Gastrocnemius medialis (tissue), 4 donors: Measurements from ENCODE around the gene NAA25. TPM values are rescaled to one million over a fixed set of nuclear protein-coding genes. Genes with fewer than 3 reads are reported as not detected.
"Not testable (repeated sequence)": the region's sequence is repeated elsewhere in the genome, so short reads cannot be mapped to it uniquely, and the experiment has no call there.

Experiments used
- ATAC-seq, 2 donors: fragments of 150-250 bp; one replicate each; pipeline ENCODE4 v1.9.1; 2016
- DNase-seq, 2 donors: peaks; one replicate each; pipeline ENCODE4 v3.0.0-alpha.2; 2019
- H3K27ac ChIP-seq, 4 donors: fragments of 200-600 bp; sonication (generic); 1 replicate in 1 of 4; 2 replicates in 3 of 4; pipeline ENCODE4 v1.5.1; 2016 to 2018; ENCODE audit warnings: mild to moderate bottlenecking in 2 of 4, moderate library complexity in 1 of 4
- H3K27me3 ChIP-seq, 3 donors: fragments of 200-600 bp; sonication (generic) in 2 of 3; 1 replicate in 1 of 3; 2 replicates in 2 of 3; pipeline versions ENCODE4 v1.5.1 to v1.6.0; 2016 to 2019; ENCODE audit warnings: mild to moderate bottlenecking in 1 of 3, moderate library complexity in 1 of 3
- H3K36me3 ChIP-seq, 2 donors: fragments of 200-600 bp; sonication (generic) in 1 of 2; one replicate each; pipeline ENCODE4 v1.5.1; 2017 to 2018
- H3K4me1 ChIP-seq, 2 donors: fragments of 200-600 bp; sonication (generic) in 1 of 2; one replicate each; pipeline ENCODE4 v1.5.1; 2016 to 2017; ENCODE audit warnings: mild to moderate bottlenecking in 2 of 2
- H3K4me3 ChIP-seq, 4 donors: fragments of 200-600 bp; sonication (generic) in 3 of 4; 1 replicate in 1 of 4; 2 replicates in 3 of 4; pipeline ENCODE4 v1.5.1; 2016 to 2019; ENCODE audit warnings: mild to moderate bottlenecking in 2 of 4
- H3K9me3 ChIP-seq, 3 donors: fragments of 200-600 bp; sonication (generic) in 2 of 3; 1 replicate in 1 of 3; 2 replicates in 2 of 3; pipeline ENCODE4 v1.5.1; 2016 to 2019
- POLR2A ChIP-seq, 2 donors: fragments of 450-650 bp; IDR thresholded peaks; one replicate each; pipeline ENCODE4 v1.6.1; 2017; ENCODE audit warnings: antibody characterized with exemption in 2 of 2, mild to moderate bottlenecking in 2 of 2, moderate library complexity in 2 of 2
- in situ Hi-C, 4 donors: fragments of 200-750 bp; cut with MboI; loops; one replicate each; pipeline versions ENCODE4 v1.15.0 to v1.8.0; 2017; ENCODE audit warnings: low sequenced_read_pairs in 4 of 4
- intact Hi-C: fragments of 100-400 bp; cut with DNase I; formaldehyde crosslinking; loops from one replicate; pipeline ENCODE4 v1.15.1; 2023; ENCODE audit warnings: low total_unique reads
- total RNA-seq, 4 donors: library from RNA; depleted of rRNA; stranded (reverse); fragments of >200 nt; gene quantifications; one replicate each; pipeline versions ENCODE4 v1.1.0 to v1.2.3, GENCODE V29; 2016
- TF ChIP-seq, protein P1 (sequence below), 5 experiments: fragments of 450-650 bp in 3 of 5; fragments of 200-600 bp in 2 of 5; sonication (generic) in 2 of 5; IDR thresholded peaks in 4 of 5; conservative IDR thresholded peaks in 1 of 5; 1 replicate in 4 of 5; 2 replicates in 1 of 5; pipeline ENCODE4 v1.5.1; 2016 to 2019; ENCODE audit warnings: antibody characterized with exemption in 5 of 5, mild to moderate bottlenecking in 3 of 5, moderate library complexity in 3 of 5

Gene NAA25
- total RNA-seq, 4 donors from 2014 or later, result 17.2 to 44.6 (median 25.5) TPM

DNA sequence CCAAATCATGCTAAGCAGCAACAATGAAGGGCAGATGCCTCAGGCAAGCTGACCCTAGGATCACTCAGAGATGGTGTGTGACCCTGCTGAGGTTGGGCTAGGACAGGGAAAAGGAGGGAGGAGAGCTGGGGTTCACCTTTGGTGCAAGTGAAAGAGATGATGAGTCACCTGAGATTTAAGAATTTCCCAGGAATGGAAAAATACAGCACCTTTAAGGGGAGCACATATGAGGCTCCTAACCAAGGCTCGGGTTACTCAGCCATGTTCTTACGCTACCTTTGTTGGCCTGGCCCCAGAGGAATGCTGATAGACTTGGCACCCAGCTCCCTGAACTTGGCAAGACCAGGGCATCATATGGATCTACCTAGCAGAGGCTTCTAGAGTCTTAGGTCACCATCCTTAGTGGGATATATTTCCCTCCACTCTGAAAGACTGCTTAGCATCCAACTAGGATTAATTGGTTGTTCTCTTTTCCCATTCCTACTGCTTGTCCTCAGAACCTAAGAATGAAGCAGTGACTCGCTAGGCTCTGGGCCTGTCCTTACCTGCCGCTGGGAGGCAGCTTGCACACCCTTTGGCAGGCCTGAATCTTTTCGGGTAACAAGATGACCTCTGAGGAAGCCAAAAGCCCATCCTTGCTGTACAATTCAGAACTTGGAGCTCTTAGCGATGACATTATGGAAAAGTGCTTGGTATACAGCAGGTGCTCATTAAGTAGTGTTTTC, 4.0 kb upstream of the NAA25 start:
- no peak for DNase-seq
- TF ChIP-seq POLR2A (IDR thresholded peaks at IDR 0.05), result no peak
- TF ChIP-seq, protein P1, sequence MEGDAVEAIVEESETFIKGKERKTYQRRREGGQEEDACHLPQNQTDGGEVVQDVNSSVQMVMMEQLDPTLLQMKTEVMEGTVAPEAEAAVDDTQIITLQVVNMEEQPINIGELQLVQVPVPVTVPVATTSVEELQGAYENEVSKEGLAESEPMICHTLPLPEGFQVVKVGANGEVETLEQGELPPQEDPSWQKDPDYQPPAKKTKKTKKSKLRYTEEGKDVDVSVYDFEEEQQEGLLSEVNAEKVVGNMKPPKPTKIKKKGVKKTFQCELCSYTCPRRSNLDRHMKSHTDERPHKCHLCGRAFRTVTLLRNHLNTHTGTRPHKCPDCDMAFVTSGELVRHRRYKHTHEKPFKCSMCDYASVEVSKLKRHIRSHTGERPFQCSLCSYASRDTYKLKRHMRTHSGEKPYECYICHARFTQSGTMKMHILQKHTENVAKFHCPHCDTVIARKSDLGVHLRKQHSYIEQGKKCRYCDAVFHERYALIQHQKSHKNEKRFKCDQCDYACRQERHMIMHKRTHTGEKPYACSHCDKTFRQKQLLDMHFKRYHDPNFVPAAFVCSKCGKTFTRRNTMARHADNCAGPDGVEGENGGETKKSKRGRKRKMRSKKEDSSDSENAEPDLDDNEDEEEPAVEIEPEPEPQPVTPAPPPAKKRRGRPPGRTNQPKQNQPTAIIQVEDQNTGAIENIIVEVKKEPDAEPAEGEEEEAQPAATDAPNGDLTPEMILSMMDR (IDR thresholded peaks at IDR 0.05 in 4 of 5, conservative IDR thresholded peaks at IDR 0.05 in 1 of 5), result no peak
- peaks cover 8 to 12% of the 10 kb centered on the region in 2 donors for H3K4me1 ChIP-seq
- ATAC-seq, result no peak
- H3K27me3 ChIP-seq, result no peaks in the 10 kb centered on the region
- H3K4me3 ChIP-seq, result no peak overlapping the region
- intact Hi-C loops (no loop called here), in situ Hi-C loops (loop anchor here in 1 of 4 donors (25.0 kb wide), 1 partner anchor 300 kb away; the partner anchor contains the start of genes PTPN11 and RPL6)
- H3K9me3 ChIP-seq, result no peaks in the 10 kb centered on the region
- H3K36me3 ChIP-seq, result no peaks in the 10 kb centered on the region
- H3K27ac ChIP-seq, result no peak overlapping the region

DNA sequence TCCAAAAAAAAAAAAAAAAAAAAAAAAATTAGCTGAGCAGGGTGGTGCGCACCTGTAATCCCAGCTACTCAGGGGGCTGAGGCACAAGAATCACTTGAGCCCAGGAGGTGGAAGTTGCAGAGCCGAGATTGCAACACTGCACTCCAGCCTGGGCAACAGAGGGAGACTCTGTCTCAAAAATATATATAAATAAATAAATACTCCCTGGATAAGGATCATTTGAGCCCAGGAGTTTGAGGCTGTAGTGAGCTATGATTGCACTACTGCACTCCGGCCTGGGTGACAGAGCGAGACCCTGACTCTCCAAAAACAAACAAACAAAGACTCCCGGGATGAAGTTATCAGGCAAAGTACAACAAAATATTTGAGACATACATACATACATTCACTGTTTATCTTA, 3.3 kb upstream of the NAA25 start:
- no peak overlapping the region for H3K4me3 ChIP-seq
- in situ Hi-C loops, result loop anchor here in 1 of 4 donors (25.0 kb wide), 1 partner anchor 300 kb away; the partner anchor contains the start of genes PTPN11 and RPL6
- H3K27me3 ChIP-seq, result no peaks in the 10 kb centered on the region
- intact Hi-C loops, result no loop called here
- DNase-seq (no peak), ATAC-seq (no peak)
- no peaks in the 10 kb centered on the region for H3K36me3 ChIP-seq
- H3K27ac ChIP-seq, result no peak overlapping the region
- TF ChIP-seq, protein P1 (IDR thresholded peaks at IDR 0.05 in 4 of 5, conservative IDR thresholded peaks at IDR 0.05 in 1 of 5), result no peak
- no peak for TF ChIP-seq POLR2A (IDR thresholded peaks at IDR 0.05)
- H3K4me1 ChIP-seq, result peaks cover 11 to 18% of the 10 kb centered on the region in 2 donors
- H3K9me3 ChIP-seq, result no peaks in the 10 kb centered on the region

DNA sequence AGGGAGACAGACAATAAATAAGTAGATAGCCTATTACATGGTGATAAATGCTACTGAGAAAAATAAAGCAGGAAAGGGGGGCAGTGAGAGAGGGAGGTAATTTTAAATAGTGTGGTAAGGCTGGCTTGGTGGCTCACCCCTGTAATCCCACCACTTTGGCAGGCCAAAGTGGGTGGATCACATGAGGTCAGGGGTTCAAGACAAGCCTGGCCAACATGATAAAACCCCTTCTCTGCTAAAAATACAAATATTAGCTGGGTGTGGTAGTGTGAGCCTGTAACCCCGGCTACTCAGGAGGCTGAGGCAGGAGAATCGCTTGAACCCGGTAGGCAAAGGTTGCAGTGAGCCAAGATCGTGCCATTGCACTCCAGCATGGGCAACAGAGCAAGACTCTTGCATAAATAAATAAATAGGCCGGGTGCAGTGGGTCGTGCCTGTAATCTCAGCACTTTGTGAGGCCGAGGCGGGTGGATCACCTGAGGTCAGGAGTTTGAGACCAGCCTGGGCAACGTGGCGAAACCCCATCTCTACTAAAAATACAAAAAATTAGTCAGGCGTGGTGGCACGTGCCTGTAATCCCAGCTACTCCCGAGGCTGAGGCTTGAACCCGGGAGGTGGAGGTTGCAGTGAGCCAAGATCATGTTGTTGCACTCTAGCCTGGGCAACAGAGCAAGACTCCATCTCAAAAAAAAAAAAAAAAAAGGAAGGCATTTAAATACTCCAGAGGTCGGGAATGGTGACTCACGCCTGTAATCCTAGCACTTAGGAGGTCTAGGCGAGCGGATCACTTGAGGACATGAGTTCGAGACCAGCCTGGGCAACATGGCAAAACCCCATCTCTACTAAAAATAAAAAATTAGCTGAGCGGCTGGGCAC, 2.4 kb upstream of the NAA25 start:
- H3K9me3 ChIP-seq, DNase-seq, intact Hi-C loops, H3K36me3 ChIP-seq, ATAC-seq, H3K27me3 ChIP-seq, H3K4me3 ChIP-seq: not testable (repeated sequence)
- in situ Hi-C loops, result loop anchor here in 1 of 4 donors (25.0 kb wide), 1 partner anchor 301 kb away; the partner anchor contains the start of genes PTPN11 and RPL6
- Histone ChIP-seq H3K4me1 (peaks cover 17 to 20% of the 10 kb centered on the region in 2 donors), H3K27ac (peak overlapping the region in 1 of 4 donors; percentile 93)

DNA sequence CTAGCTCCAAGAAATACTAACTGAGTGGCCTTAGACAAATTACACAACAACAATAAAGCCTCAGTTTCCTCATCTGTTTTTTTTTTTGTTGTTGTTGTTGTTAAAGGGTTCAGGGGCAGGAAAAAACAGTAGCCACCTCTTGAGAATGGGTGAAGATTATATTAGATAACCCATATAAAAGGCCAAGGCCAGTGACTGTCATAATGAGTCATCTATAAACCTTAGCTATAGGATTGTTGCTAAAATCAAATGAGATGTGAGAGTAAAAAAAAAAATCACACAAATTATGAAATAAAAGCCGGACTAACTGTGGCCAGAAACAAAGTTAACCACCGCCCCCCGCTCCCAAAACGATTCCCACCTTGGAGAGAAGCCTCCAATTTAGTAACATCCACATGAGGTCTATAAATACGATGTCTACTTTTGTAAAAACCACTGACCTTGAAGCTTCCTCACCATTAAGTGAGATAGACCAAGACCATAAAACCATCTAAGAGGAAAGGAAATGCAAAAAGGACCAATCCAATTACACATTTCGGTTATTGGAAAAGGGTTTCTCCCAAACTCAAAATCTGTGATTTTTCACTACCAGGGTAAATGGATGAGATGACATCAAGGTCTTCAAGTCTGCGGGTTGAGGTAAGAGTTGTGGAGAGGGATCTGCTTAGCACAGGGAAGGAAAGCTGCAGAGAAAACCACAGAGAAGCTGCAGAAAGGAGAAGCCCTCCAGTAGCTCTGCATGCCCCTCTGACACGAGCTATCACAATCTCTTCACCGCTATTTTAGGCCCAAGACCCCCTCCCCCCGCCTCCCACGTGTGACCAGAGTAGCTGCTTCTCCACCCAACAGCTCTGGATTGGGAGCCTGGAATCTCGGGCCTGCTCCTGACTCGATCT, 1.0 kb downstream of the NAA25 start:
- ATAC-seq, result peak; percentile 40 to 44
- Histone ChIP-seq H3K9me3 (no peaks in the 10 kb centered on the region), H3K4me3 (peak overlapping the region; percentile 68 to 99 (median 94)), H3K27ac (peak overlapping the region; percentile 93 to 100 (median 96)), H3K36me3 (no peaks in the 10 kb centered on the region), H3K27me3 (no peaks in the 10 kb centered on the region), H3K4me1 (peaks cover 48 to 49% of the 10 kb centered on the region in 2 donors)
- intact Hi-C loops (loop anchor here (1.0 to 10.0 kb wide), 3 partner anchors 17 to 163 kb away; partner anchors contain the start of genes ERP29, TMEM116 and TRAFD1), in situ Hi-C loops (loop anchor here in 1 of 4 donors (25.0 kb wide), 1 partner anchor 305 kb away; the partner anchor contains the start of genes PTPN11 and RPL6)
- TF ChIP-seq, protein P1 (IDR thresholded peaks at IDR 0.05 in 4 of 5, conservative IDR thresholded peaks at IDR 0.05 in 1 of 5), result no peak
- peak in 1 of 2 donors; percentile 10 for TF ChIP-seq POLR2A (IDR thresholded peaks at IDR 0.05)
- DNase-seq, result peak; percentile 20 to 64
